ENCODE data around the gene EBNA1BP2. TPM values are rescaled to one million over a fixed set of nuclear protein-coding genes. Genes with fewer than 3 reads are reported as not detected.

EBNA1BP2 gene
- total RNA-seq, 1 experiment from 2014 or later = 109 TPM

DNA sequence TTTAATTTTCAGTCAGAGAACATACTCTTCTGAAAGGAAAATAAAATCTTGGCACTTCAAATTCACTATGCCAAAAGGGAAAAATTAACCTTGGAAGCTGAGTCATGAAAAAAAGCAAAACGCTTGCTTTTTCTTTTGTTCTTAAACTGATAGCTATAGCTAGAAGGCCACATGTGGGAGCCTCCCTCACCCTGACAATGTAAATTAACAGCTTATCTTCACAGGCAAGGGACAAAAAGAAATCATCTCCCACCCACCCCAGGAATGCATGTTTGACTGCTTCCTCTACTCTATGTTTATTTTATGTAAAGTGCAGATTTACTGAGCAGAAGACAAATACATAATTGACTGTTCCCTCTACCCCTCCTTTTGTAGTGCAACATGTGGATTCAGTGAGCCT is 38.0 kb downstream of the EBNA1BP2 start:
- H3K4me2 ChIP-seq (ENCODE audit: low read length) = no peak overlapping the region
- intact Hi-C loops (cut with micrococcal nuclease) = no loop called here
- no peaks in the 10 kb centered on the region for H3K9me3 ChIP-seq (ENCODE audit: control insufficient read depth in 1 of 2, insufficient read depth in 1 of 2, low read depth in 1 of 2, low read length in 2 of 2)
- no peaks in the 10 kb centered on the region for H3K9me2 ChIP-seq (ENCODE audit: insufficient read depth)
- no peaks in the 10 kb centered on the region for H3K79me2 ChIP-seq (ENCODE audit: insufficient read depth, low read length)
- H3K4me1 ChIP-seq (ENCODE audit: control insufficient read depth in 1 of 2, insufficient read depth in 2 of 2, low read length in 2 of 2) = peaks cover 0 to 10% of the 10 kb centered on the region in 2 experiments; a peak in 1 of 4 replicates
- no peak overlapping the region for H3K9ac ChIP-seq (ENCODE audit: low read length)
- no peak overlapping the region for H2AFZ ChIP-seq (ENCODE audit: low read depth, low read length, poor library complexity, severe bottlenecking)
- RAD21 ChIA-PET (ENCODE audit: low non-redundant PET in 1 of 2, low total read pairs in 2 of 2, uncharacterized antibody in 2 of 2, unreplicated experiment in 2 of 2) = no interaction called here
- no peaks in the 10 kb centered on the region for H3K36me3 ChIP-seq (ENCODE audit: control insufficient read depth in 1 of 2, insufficient read depth in 2 of 2, low read length in 2 of 2)
- ATAC-seq = no peak
- no TSS peak for BruUV-seq (replicated peaks)
- H3K27me3 ChIP-seq (ENCODE audit: insufficient read depth, low read length) = no peaks in the 10 kb centered on the region
- CTCF ChIA-PET = no interaction called here
- H4K20me1 ChIP-seq (ENCODE audit: insufficient read depth) = no peaks in the 10 kb centered on the region
- DNase-seq (ENCODE audit: low read depth, low spot score) = no peak
- TF ChIP-seq CBX3 (IDR thresholded peaks at IDR 0.05; ENCODE audit: low read depth) (no peak), ZFX (IDR thresholded peaks at IDR 0.05) (no peak), RAD21 (IDR thresholded peaks at IDR 0.05; ENCODE audit: low read depth) (no peak), CEBPB (IDR thresholded peaks at IDR 0.05; ENCODE audit: low read depth) (no peak), POLR2AphosphoS5 (IDR thresholded peaks at IDR 0.05; ENCODE audit: low read depth, low read length) (no peak), YY1 (IDR thresholded peaks at IDR 0.05; ENCODE audit: extremely low read depth, insufficient replicate concordance, low read depth, low read length) (no peak), ELF1 (IDR thresholded peaks at IDR 0.05; ENCODE audit: borderline replicate concordance, low read depth) (no peak), SRF (IDR thresholded peaks at IDR 0.05; ENCODE audit: low read depth) (no peak), EZH2 (IDR thresholded peaks at IDR 0.05) (no peak), ZNF274 (IDR thresholded peaks at IDR 0.05; ENCODE audit: low read depth, low read length) (no peak)
- TF ChIP-seq, protein P1, sequence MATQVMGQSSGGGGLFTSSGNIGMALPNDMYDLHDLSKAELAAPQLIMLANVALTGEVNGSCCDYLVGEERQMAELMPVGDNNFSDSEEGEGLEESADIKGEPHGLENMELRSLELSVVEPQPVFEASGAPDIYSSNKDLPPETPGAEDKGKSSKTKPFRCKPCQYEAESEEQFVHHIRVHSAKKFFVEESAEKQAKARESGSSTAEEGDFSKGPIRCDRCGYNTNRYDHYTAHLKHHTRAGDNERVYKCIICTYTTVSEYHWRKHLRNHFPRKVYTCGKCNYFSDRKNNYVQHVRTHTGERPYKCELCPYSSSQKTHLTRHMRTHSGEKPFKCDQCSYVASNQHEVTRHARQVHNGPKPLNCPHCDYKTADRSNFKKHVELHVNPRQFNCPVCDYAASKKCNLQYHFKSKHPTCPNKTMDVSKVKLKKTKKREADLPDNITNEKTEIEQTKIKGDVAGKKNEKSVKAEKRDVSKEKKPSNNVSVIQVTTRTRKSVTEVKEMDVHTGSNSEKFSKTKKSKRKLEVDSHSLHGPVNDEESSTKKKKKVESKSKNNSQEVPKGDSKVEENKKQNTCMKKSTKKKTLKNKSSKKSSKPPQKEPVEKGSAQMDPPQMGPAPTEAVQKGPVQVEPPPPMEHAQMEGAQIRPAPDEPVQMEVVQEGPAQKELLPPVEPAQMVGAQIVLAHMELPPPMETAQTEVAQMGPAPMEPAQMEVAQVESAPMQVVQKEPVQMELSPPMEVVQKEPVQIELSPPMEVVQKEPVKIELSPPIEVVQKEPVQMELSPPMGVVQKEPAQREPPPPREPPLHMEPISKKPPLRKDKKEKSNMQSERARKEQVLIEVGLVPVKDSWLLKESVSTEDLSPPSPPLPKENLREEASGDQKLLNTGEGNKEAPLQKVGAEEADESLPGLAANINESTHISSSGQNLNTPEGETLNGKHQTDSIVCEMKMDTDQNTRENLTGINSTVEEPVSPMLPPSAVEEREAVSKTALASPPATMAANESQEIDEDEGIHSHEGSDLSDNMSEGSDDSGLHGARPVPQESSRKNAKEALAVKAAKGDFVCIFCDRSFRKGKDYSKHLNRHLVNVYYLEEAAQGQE (IDR thresholded peaks at IDR 0.05; ENCODE audit: low read depth) = no peak
- TF ChIP-seq, protein P2, sequence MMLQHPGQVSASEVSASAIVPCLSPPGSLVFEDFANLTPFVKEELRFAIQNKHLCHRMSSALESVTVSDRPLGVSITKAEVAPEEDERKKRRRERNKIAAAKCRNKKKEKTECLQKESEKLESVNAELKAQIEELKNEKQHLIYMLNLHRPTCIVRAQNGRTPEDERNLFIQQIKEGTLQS (IDR thresholded peaks at IDR 0.05) = no peak
- TF ChIP-seq, protein P3, sequence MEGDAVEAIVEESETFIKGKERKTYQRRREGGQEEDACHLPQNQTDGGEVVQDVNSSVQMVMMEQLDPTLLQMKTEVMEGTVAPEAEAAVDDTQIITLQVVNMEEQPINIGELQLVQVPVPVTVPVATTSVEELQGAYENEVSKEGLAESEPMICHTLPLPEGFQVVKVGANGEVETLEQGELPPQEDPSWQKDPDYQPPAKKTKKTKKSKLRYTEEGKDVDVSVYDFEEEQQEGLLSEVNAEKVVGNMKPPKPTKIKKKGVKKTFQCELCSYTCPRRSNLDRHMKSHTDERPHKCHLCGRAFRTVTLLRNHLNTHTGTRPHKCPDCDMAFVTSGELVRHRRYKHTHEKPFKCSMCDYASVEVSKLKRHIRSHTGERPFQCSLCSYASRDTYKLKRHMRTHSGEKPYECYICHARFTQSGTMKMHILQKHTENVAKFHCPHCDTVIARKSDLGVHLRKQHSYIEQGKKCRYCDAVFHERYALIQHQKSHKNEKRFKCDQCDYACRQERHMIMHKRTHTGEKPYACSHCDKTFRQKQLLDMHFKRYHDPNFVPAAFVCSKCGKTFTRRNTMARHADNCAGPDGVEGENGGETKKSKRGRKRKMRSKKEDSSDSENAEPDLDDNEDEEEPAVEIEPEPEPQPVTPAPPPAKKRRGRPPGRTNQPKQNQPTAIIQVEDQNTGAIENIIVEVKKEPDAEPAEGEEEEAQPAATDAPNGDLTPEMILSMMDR (IDR thresholded peaks at IDR 0.05 in 2 of 3, conservative IDR thresholded peaks at IDR 0.05 in 1 of 3; ENCODE audit: borderline replicate concordance in 1 of 3, insufficient read depth in 1 of 3, low read depth in 2 of 3, low read length in 2 of 3) = no peak
- TF ChIP-seq, protein P4, sequence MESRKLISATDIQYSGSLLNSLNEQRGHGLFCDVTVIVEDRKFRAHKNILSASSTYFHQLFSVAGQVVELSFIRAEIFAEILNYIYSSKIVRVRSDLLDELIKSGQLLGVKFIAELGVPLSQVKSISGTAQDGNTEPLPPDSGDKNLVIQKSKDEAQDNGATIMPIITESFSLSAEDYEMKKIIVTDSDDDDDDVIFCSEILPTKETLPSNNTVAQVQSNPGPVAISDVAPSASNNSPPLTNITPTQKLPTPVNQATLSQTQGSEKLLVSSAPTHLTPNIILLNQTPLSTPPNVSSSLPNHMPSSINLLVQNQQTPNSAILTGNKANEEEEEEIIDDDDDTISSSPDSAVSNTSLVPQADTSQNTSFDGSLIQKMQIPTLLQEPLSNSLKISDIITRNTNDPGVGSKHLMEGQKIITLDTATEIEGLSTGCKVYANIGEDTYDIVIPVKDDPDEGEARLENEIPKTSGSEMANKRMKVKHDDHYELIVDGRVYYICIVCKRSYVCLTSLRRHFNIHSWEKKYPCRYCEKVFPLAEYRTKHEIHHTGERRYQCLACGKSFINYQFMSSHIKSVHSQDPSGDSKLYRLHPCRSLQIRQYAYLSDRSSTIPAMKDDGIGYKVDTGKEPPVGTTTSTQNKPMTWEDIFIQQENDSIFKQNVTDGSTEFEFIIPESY (IDR thresholded peaks at IDR 0.05; ENCODE audit: extremely low read depth, insufficient replicate concordance, low read length) = no peak
- H3K27ac ChIP-seq (ENCODE audit: low read depth, low read length) = no peak overlapping the region
- H3K4me3 ChIP-seq (replicated peaks in 1 of 2; ENCODE audit: low read depth in 1 of 2, low read length in 2 of 2) = no peak overlapping the region
- POLR2A ChIA-PET = no interaction called here
